PC-9 (cell line): ENCODE results near the gene LKAAEAR1.

Experiments used
- CTCF ChIP-seq: fragments of 200-600 bp; sonication (generic); conservative IDR thresholded peaks from 2 replicates; pipeline ENCODE4 v1.6.1; 2017; ENCODE audit warnings: mixed run types, antibody characterized with exemption, mild to moderate bottlenecking, moderate library complexity
- EZH2 ChIP-seq: fragments of 200-600 bp; sonication (generic); IDR thresholded peaks from 2 replicates; pipeline ENCODE4 v1.8.0; 2017; ENCODE audit warnings: antibody characterized with exemption, low read depth

DNA sequence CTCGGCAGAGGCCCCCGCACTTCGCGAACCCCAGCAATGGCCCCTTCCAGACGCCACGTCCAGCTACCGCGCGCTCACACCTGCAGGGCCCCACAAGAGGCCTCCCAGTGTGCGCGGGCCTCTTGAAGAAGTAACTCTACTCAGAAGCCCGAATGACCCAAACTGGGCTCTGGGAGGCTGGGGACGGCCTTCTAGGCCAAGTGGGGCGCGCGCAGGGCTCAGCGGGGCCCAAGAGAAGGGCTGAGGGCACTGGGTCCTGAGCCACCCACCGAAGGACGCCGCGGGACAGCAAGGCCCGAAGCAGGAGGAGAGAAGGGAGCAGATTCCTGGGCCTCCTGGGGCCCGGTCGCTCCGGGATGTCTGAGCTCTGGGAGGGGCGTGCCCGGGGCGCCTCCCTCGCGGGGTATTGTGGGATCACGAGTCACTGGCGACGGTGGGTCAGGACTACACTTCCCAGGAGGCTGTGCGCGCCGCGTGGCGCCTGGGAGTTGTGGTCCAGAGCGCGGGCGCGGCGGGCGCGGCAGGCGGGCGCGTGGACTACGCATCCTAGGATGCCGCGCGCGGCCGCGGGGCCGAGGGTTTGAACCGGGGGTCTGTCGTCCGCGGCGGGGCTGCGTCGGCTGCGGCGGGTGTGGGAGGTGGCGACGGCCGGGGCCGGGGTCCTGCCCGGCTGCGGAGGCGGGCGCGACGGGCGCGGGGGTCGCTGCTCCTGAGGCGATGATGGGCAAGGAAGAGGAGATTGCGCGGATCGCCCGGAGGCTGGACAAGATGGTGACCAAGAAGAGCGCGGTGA, 21.4 kb downstream of the LKAAEAR1 start, which contains the start of gene TCEA2:
- TF ChIP-seq CTCF (no peak), EZH2 (no peak)
